HG03135 (cell line): Measurements from ENCODE around the gene PDE1C.

Source experiments
- ATAC-seq: cut with Tn5 transposase; IDR thresholded peaks from one replicate; pipeline ENCODE4 v1.9.1; 2021; ENCODE audit warnings: mild to moderate bottlenecking, moderate library complexity; ENCODE audit not compliant: unreplicated experiment

PDE1C gene

DNA sequence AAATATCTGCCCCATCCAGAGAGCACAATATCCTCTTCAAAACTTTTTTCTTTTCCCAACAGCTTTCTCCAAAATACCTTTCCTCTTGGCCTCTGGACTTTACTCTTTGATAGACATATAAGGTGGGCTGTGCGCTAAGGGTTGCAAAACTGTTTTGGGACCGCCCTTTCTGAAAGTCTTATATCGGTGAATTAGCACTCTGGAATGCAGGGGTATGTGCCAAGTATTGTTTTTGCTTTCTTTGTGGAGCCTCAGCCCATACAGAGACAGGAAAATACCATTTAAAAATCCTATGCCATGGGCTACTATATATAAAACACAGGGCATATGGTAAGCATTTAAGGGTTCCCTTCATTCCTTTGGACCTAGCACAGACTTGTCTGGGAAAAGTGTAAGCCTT, 345.5 kb downstream of the PDE1C start:
- ATAC-seq: no peak

DNA sequence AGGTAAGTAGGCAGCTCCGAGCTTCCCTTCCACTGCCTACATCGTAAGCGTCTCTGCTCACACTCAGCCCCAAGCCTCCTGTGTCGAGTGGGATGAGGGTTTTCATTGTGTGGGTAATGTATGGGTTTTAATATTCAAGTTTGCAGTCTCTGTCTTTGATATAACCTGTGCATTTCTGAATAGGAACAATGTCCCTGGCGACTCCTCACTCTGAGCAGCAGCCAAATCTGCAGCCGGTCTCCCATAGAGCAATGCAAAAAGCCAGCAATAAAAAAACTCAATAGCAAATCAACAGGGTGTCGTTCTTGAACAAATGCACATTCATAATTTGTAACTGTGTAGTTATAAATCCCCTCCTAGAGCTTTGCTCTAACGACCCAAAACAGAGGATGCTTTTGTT, 349.8 kb downstream of the PDE1C start:
- no peak for ATAC-seq

DNA sequence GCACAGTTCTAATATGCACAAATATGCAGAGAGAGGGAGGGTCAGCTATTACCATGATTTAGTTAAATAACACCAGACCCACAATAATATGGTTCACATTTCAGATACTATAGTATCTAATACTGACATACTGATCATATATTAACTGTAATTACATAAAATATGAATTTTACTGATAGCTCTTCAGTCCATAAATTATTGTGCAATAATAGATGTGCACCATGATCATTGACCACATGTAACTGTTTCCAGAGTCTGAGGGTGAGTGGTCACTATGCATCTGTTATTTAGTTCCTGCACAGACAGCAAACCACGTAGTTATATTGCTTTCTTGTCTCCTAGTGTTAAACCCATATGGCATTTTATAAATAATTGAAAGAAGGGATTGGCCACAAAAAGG, 353.9 kb downstream of the PDE1C start:
- no peak for ATAC-seq

DNA sequence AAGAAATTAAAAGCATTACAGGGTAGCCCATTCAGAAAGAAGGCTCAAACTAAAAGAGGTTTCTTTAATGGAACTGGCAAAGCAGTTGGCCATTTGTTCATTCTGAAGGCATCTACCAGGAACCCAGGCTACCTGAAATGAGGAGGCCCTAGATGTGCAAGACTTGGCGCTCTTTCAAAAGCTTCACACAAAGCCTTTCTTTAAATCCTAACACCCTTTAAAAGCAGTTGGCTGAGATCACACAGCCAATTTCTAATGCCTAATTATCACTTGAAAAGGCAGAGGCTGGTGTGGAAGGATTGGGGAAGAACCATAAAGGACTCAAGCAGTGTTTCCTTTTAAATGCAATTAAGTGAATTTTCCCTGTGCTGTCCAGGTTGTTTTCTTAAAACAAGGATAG, 360.0 kb downstream of the PDE1C start:
- no peak for ATAC-seq

DNA sequence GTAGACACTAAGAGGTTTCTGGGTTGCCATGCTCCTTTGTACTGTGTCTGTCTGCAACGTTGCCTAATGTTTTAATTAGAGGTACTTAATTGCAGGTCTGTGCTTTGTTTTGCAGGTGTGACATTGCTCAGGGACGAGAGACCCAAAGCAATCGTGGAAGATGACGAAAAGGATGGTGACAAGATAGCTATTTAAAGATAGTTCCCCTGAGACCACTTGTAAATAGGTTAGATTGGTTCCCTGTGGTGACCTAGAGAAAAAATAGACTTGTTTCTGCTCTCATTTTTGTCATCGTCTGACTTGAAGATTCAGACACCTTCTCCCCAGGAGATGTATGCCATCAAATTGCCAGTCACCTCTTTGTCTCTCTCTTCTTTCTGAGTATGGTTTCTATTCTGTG, 363.1 kb downstream of the PDE1C start:
- ATAC-seq: no peak

DNA sequence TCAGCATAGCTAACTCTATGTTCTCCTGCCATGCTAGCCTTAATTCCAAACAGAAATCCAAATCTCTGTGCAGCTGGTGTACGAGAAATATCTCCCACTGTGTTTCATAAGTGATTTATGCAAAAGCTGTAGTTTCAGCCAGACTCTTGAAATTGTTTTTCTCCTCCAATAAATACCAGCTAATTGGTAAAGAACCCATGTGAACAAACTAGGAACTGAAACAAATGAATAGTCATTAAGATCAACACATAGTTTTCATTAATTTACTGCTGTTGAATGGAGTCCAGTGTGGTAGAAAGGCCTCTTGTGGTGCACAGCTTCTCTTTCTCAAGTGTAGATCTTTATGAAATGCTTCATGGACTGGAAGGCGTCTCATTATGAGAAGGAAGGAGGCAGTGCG, 364.8 kb downstream of the PDE1C start:
- no peak for ATAC-seq

DNA sequence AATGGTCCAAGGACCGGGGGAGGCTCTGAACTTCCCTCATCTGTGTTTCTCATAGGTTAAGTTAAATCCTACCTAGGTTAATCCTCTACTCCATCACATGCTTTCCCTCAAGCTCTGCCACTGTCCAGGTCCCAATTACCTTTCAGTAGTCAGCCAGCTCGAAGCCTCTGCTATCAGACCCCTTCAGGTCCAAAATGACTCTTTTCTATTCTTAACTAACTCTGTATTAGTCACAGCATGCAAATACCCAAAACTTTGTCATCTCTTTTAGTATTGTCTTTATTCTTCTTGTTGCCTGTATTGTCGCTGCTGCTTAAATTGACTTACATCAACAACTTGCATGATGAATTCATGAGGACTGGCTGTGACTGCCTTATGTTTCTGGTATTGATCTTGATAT, 367.9 kb downstream of the PDE1C start:
- ATAC-seq: no peak
